GM06990 (cell line): Measurements from ENCODE around the gene STX10.
"Not testable (repeated sequence)": the region's sequence is repeated elsewhere in the genome, so short reads cannot be mapped to it uniquely, and the experiment has no call there.

Experiments used
- DNase-seq: peaks from one replicate; pipeline ENCODE4 v3.0.0-alpha.2; 2011; ENCODE audit not compliant: insufficient read length; ENCODE audit errors: extremely low read depth
- H3K27me3 ChIP-seq: replicated peaks from 2 replicates; pipeline ENCODE4 v1.6.0; 2011; ENCODE audit warnings: low read length; ENCODE audit not compliant: control insufficient read depth, insufficient read depth
- H3K36me3 ChIP-seq: 2 replicates; pipeline ENCODE4 v1.5.1; 2011; ENCODE audit warnings: low read length; ENCODE audit not compliant: control insufficient read depth, insufficient read depth
- H3K4me3 ChIP-seq: replicated peaks from 2 replicates; pipeline ENCODE4 v1.5.1; 2011; ENCODE audit warnings: low read depth, mild to moderate bottlenecking, control low read depth, low read length
- CTCF ChIP-seq: IDR thresholded peaks from 2 replicates; pipeline ENCODE4 v1.5.1; 2011; ENCODE audit warnings: low read length, control low read depth, mild to moderate bottlenecking, inconsistent platforms; ENCODE audit not compliant: insufficient read depth, poor library complexity, severe bottlenecking

The STX10 gene

GRCh38 chr19:13152356-13152973 is 2.3 kb upstream of the STX10 start:
- Histone ChIP-seq H3K27me3 (no peaks in the 10 kb centered on the region), H3K36me3 (no peaks in the 10 kb centered on the region; the same call in none of the 2 replicates), H3K4me3 (peak overlapping the region; percentile 94)
- DNase-seq: no peak
- TF ChIP-seq CTCF: no peak

GRCh38 chr19:13151605-13152355 is 1.6 kb upstream of the STX10 start:
- H3K4me3 ChIP-seq: peak overlapping the region; percentile 97
- TF ChIP-seq CTCF: no peak
- H3K27me3 ChIP-seq: no peaks in the 10 kb centered on the region
- DNase-seq: peak; percentile 94
- no peaks in the 10 kb centered on the region; the same call in none of the 2 replicates for H3K36me3 ChIP-seq

- DNase-seq: peak; percentile 45
- H3K4me3 ChIP-seq: peak overlapping the region; percentile 97
- H3K27me3 ChIP-seq: no peaks in the 10 kb centered on the region
- no peaks in the 10 kb centered on the region; the same call in none of the 2 replicates for H3K36me3 ChIP-seq
- TF ChIP-seq CTCF: no peak
Observed at GRCh38 chr19:13150931-13151604, 893 bp upstream of the STX10 start.

GRCh38 chr19:13149628-13150186 is 468 bp downstream of the STX10 start:
- no peak for DNase-seq
- no peak for TF ChIP-seq CTCF
- Histone ChIP-seq H3K4me3 (peak overlapping the region; percentile 97), H3K36me3 (no peaks in the 10 kb centered on the region; the same call in none of the 2 replicates), H3K27me3 (no peaks in the 10 kb centered on the region)

- H3K27me3 ChIP-seq, DNase-seq, H3K36me3 ChIP-seq: not testable (repeated sequence)
- peak overlapping the region; percentile 97 for H3K4me3 ChIP-seq
Observed at GRCh38 chr19:13149173-13149627, 975 bp downstream of the STX10 start.
